Measurements from ENCODE around the gene TPCN2. TPM values are rescaled to one million over a fixed set of nuclear protein-coding genes. Genes with fewer than 3 reads are reported as not detected.
A peak's percentile ranks its signal among the peaks of the same experiment; 100 is the strongest.
"Not testable (repeated sequence)": the region's sequence is repeated elsewhere in the genome, so short reads cannot be mapped to it uniquely, and the experiment has no call there.

TPCN2 gene
- polyA plus RNA-seq: 10 to 100 TPM in 1 of 3 donors, 1 to 10 TPM in 2; 5.7 to 16.4 (median 8.8) TPM

- H3K27ac ChIP-seq (ENCODE audit: low read depth, low read length): peak within 1 kb of the TSS; percentile 62
- 0 to 1% (median 1%) methylated on average over 68 to 76 of the region's 76 CpGs for WGBS, 3 donors
Observed at GRCh38 chr11:69048694-69049489, at the start of gene TPCN2. Gene TPCN2, plus strand, starts transcription at chr11:69048932. Its CDS starts 66 bp downstream, at chr11:69048998.

GRCh38 chr11:68999093-68999747 is 49.5 kb upstream of the TPCN2 start:
- H3K27ac ChIP-seq (ENCODE audit: low read depth, low read length): no peak overlapping the region
- 84% methylated on average over 8 of the region's 8 CpGs for WGBS, 3 donors

GRCh38 chr11:68999748-69000355 is 48.9 kb upstream of the TPCN2 start:
- 81 to 92% (median 89%) methylated on average over 12 of the region's 12 CpGs for WGBS, 3 donors

GRCh38 chr11:69000391-69000790 is 48.3 kb upstream of the TPCN2 start:
- 74 to 85% (median 82%) methylated on average over 5 of the region's 5 CpGs for WGBS, 3 donors
- no peak overlapping the region for H3K27ac ChIP-seq (ENCODE audit: low read depth, low read length)

More at GRCh38 chr11:68999748-69000355, 48.9 kb upstream of the TPCN2 start:
- H3K27ac ChIP-seq (ENCODE audit: low read depth, low read length): not testable (repeated sequence)

DNA sequence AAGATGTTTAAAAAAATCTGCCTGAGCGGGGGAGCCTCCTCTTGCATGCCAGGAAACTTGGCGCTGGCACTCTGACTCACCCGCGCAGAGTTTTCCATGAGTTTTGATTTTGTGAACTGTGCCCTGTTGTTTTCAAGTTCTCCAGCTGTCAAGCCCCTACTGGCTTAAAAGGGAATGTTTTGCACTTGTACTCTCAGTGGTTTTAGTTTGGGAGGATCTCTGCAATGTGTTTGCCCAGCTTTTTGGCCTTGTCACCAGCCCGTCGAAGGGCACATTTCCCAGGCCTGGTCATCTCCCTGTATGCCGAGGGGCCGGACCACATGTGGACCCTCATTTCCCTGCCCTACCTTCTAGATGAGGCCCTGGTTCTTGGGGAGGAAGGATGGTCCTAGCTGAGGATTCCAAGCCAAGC is 47.9 kb upstream of the TPCN2 start:
- 42 to 62% (median 55%) methylated on average over 8 of the region's 8 CpGs for WGBS, 3 donors
- H3K27ac ChIP-seq (ENCODE audit: low read depth, low read length): no peak overlapping the region

DNA sequence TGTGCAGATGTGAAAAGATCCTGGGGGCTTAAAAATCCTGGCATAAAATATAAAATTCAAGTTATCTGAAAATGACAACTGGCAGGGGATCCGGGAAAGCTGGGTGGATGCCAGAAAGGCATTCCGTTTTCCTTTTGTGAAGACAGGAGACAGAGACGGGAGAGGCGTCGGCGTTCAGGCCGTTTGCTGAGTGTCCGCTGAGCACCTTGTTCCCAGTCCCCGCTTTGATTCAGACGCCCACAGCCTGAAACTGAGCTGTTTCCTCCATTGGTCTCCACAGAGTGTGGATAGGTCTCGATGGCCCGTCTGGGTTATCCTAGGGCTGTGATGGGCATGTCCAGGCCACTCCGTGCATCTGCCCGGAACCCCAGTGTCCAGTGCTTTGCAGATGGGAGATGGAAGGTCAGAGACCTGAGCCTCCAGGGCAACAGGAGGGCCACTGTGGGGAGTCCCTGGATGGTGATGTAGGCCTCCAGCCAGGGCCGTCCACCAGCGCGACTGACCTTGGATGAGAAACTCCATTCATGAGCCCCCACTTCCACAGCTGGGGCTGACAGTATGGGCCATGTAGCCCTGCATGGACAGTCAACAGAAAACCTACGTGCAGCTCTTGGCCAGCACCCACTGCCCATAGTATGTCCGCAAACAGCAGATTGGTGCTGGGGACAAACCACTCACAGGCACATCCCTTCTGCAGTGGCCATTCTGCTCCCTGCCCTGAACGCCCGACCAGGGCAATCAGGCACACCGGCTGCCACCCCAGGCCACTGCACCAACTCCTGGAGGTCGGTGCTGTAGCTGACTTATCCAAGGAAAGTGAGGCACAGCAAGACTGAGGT is 47.3 kb upstream of the TPCN2 start:
- H3K27ac ChIP-seq (ENCODE audit: low read depth, low read length): no peak overlapping the region
- 77 to 83% (median 83%) methylated on average over 23 of the region's 23 CpGs for WGBS, 3 donors

GRCh38 chr11:69002110-69002569 is 46.6 kb upstream of the TPCN2 start:
- H3K27ac ChIP-seq (ENCODE audit: low read depth, low read length): no peak overlapping the region
- WGBS, 3 donors: 68 to 72% (median 68%) methylated on average over 6 of the region's 6 CpGs

DNA sequence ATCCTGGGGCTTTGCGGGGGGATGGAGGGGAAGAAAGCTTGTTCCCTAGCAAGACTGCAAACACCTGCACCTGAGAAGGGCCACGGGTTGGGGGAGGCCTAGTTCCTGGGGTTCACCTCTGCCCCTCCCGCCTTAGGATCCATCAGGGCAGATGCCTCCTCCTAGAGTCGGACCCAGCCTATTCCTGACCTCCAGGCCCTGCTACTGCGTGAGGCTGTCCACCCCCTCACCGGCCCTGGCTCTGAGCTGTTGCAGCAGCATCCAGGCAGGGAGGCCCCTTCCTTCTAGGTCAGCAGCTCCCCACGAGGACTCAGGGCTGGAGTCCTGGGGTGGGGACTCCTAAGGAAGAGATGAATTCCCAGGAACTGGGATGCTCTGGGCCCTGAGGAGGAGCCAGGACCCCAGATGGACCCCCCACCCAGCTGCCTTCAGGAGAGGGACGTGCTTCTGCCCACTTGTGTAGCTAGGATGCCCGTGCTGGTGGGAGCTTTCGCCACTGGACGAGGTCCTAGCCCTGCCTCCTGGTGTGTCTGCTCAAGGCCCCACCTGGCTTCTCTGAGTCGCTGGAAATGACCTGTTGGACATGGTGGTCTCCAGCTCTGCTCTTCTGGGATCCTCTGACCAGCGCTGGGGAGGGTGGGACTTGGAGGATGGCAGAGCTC is 46.0 kb upstream of the TPCN2 start:
- WGBS, 3 donors: 71 to 76% (median 73%) methylated on average over 13 of the region's 13 CpGs
- H3K27ac ChIP-seq (ENCODE audit: low read depth, low read length): no peak overlapping the region

DNA sequence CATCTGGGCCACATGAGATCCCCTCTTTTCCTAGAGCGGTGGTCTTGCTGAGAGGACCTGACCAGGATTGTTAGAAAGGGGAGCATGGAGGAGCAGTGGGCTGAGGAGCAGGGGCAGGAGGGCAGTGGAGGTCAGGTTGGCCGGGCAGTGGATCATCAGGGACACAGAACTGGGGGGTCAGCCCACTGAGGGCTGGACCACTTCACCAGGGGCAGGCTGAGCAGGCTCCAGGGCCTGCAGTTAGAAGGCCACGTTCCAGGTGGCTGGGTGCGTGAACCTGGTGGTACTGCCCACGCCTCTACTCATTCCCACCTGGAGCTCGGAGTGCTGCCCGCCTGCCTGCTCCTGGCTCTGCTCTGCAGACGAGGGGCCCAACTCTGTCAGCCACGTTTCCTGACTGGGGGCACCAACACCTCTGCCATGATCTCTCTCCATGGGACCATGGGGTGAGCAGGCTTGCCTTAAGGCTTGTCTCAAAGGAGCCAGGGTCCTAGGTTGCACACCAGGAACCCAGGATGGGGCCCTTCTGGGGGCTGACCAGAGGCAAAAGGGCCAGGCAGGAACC is 45.3 kb upstream of the TPCN2 start:
- peak overlapping the region; percentile 25 for H3K27ac ChIP-seq (ENCODE audit: low read depth, low read length)
- WGBS, 3 donors: 79 to 93% (median 93%) methylated on average over 9 of the region's 9 CpGs

DNA sequence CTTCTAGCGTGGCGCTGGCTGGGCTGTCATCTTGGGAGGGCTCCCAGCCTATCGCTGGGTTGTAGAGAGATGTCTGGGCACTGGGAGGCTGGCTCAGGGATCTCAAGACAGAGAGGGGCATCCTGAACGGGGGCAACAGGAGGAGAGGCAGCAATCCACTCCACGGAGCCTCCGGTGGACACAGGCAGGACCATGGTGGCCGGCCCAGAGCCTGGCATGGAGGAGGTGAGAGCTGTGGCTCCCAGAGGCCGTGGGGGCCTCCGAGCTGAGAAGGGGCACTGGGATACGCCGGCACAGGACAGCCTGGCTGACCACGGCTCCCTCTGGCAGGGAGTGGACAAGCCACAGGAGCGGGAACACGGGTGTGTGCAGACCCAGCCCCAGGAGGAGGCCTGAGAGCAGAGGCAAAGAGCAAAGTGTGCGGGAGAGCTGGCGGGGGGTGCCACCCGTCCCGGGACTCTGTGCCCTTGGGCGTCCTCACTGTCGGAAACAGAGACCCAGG is 44.8 kb upstream of the TPCN2 start:
- H3K27ac ChIP-seq (ENCODE audit: low read depth, low read length): no peak overlapping the region
- 80 to 91% (median 90%) methylated on average over 18 to 20 of the region's 20 CpGs for WGBS, 3 donors

- no peak overlapping the region for H3K27ac ChIP-seq (ENCODE audit: low read depth, low read length)
- WGBS, 3 donors: 73 to 84% (median 82%) methylated on average over 13 of the region's 13 CpGs
Observed at GRCh38 chr11:69004411-69005182, 44.1 kb upstream of the TPCN2 start.

DNA sequence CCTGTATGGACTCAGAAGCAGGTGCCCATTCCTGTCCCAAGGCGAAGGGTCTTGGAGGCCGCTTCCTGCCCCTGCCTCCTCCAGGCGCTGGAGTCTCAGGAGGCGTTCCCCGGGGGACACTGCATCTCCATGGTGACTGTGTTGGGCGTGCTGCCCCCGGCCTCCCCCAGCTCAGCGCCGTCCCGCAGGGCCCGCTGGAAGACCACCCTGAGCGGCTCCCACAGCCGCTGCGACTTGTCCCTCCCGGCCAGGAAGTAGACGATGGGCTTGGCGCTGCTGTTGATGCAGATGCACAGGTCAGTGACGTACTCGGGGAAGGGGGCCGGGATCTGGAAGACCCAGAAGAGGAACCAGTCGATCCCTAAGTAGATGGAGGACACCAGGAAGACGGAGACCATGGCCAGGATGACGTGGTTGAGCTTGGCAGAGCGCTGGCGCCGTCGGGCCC is 43.5 kb upstream of the TPCN2 start:
- 86 to 91% (median 89%) methylated on average over 27 of the region's 27 CpGs for WGBS, 3 donors
- no peak overlapping the region for H3K27ac ChIP-seq (ENCODE audit: low read depth, low read length)

- no peak overlapping the region for H3K27ac ChIP-seq (ENCODE audit: low read depth, low read length)
Observed at GRCh38 chr11:69005631-69006368, 42.9 kb upstream of the TPCN2 start.

DNA sequence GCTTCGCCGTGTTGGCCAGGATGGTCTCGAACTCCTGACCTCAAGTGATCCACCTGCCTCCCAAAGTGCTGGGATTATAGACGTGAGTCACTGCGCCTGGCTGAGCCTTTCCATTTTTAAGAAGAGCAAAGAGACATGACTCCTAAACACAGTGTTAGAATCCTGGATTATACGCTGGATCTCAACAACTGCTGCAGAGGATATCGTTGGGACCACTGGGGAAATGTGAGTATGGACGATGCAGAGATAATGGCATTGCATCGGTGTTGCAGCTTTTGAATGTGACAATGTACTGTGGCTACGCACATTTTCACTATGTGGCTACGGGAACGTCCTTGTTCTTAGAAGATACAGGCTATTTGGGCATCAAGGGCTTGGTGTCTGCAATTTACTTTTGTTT is 41.9 kb upstream of the TPCN2 start:
- 88 to 90% (median 89%) methylated on average over 12 of the region's 12 CpGs for WGBS, 3 donors
- H3K27ac ChIP-seq (ENCODE audit: low read depth, low read length): no peak overlapping the region

More at GRCh38 chr11:69005631-69006368, 42.9 kb upstream of the TPCN2 start:
- WGBS, 3 donors: 85 to 88% (median 87%) methylated on average over 48 of the region's 48 CpGs

- WGBS, 3 donors: 44 to 60% (median 50%) methylated on average over 8 of the region's 8 CpGs
- peak overlapping the region; percentile 51 for H3K27ac ChIP-seq (ENCODE audit: low read depth, low read length)
Observed at GRCh38 chr11:69007975-69008381, 40.8 kb upstream of the TPCN2 start.

Data from adipose tissue (tissue), 3 donors.